K562 (cell line): ENCODE measurements around the gene BCR. TPM values are rescaled to one million over a fixed set of nuclear protein-coding genes. Genes with fewer than 3 reads are reported as not detected.
A peak's percentile ranks its signal among the peaks of the same experiment; 100 is the strongest.

Experiments used
- ATAC-seq: fragments of 200-7000 bp; cut with Tn5 transposase; 3 replicates; pipeline ENCODE4 v1.9.1; 2020; ENCODE audit warnings: moderate library complexity
- BruUV-seq: library from RNA; stranded (reverse); fragments of 400-500 nt; replicated peaks from 2 replicates; lab custom pipeline; 2021; lab: Mats Ljungman, UMichigan
- CTCF ChIA-PET: fragments of 300-600 bp; formaldehyde crosslinking; extraction: SDS; loops from one replicate; lab custom pipeline; 2021; ENCODE audit warnings: low intra/inter-chr PET ratio; lab: Yijun Ruan, JAX
- POLR2A ChIA-PET: fragments of 300-600, 350-650 bp; sonication (Branson Sonifier 250); formaldehyde crosslinking; extraction: SDS; loops from one replicate; lab custom pipeline; 2021; ENCODE audit warnings: antibody characterized with exemption, inconsistent platforms; lab: Yijun Ruan, JAX
- DNase-seq, 4 experiments: peaks; one replicate each; pipeline versions ENCODE4 v3.0.0 to v3.0.0-alpha.2; 2011 to 2018; ENCODE audit warnings: low spot score in 3 of 4, mixed read lengths in 3 of 4; ENCODE audit errors: extremely low read depth in 1 of 4
- FAIRE-seq: peaks from 2 replicates; lab custom pipeline; 2011; peaks lifted over from hg19 to GRCh38; lab: Jason Lieb, UNC
- H2AFZ ChIP-seq: 2 replicates; pipeline ENCODE4 v1.6.0; 2011; ENCODE audit warnings: low read depth, low read length, control low read depth, inconsistent platforms
- H3K27ac ChIP-seq: fragments of 200-600 bp; 3 replicates; pipeline ENCODE4 v1.8.0; 2011; ENCODE audit warnings: low read depth, mild to moderate bottlenecking, control low read depth, inconsistent platforms, low read length, moderate library complexity, mixed read lengths; ENCODE audit errors: extremely low read depth
- H3K27me3 ChIP-seq, 2 experiments: fragments of 300-600 bp in 1 of 2; 2 replicates in 1 of 2; 3 replicates in 1 of 2; pipeline versions ENCODE4 v1.6.0 to v1.8.0; 2011; ENCODE audit warnings: inconsistent platforms in 2 of 2, low read length in 2 of 2, mild to moderate bottlenecking in 1 of 2, mixed read lengths in 1 of 2, moderate library complexity in 1 of 2; ENCODE audit not compliant: control insufficient read depth in 2 of 2, insufficient read depth in 2 of 2
- H3K36me3 ChIP-seq: fragments of 300-600 bp; 3 replicates; pipeline ENCODE4 v1.8.0; 2011; ENCODE audit warnings: mild to moderate bottlenecking, low read length, inconsistent platforms; ENCODE audit not compliant: control insufficient read depth, insufficient read depth
- H3K4me1 ChIP-seq, 2 experiments: fragments of 200-600 bp in 1 of 2; replicated peaks in 1 of 2; 2 replicates in 1 of 2; 3 replicates in 1 of 2; pipeline versions ENCODE4 v1.5.1 to v1.8.0; 2011; ENCODE audit warnings: inconsistent platforms in 2 of 2, low read length in 2 of 2, mild to moderate bottlenecking in 1 of 2, mixed read lengths in 1 of 2, moderate library complexity in 1 of 2; ENCODE audit not compliant: control insufficient read depth in 2 of 2, insufficient read depth in 2 of 2
- H3K4me2 ChIP-seq: 2 replicates; pipeline ENCODE4 v1.6.1; 2011; ENCODE audit warnings: low read length, control low read depth, inconsistent platforms, mixed read lengths; ENCODE audit not compliant: insufficient read depth
- H3K4me3 ChIP-seq: fragments of 200-600 bp; sonication (generic), shearing (Covaris generic); 2 replicates; pipeline ENCODE4 v1.5.1; 2016; ENCODE audit warnings: control low read depth, inconsistent platforms
- H3K79me2 ChIP-seq: fragments of 200-600 bp; 3 replicates; pipeline ENCODE4 v1.8.0; 2011; ENCODE audit warnings: low read length, inconsistent platforms; ENCODE audit not compliant: control insufficient read depth, insufficient read depth
- H3K9ac ChIP-seq, 2 experiments: 2 replicates each; pipeline versions ENCODE4 v1.6.0 to v1.6.1; 2011; ENCODE audit warnings: low read depth in 2 of 2, low read length in 2 of 2, control low read depth in 1 of 2, inconsistent platforms in 1 of 2, mild to moderate bottlenecking in 1 of 2, mixed read lengths in 1 of 2; ENCODE audit not compliant: insufficient read depth in 1 of 2
- H3K9me1 ChIP-seq: one replicate; pipeline ENCODE4 v1.6.0; 2011; ENCODE audit warnings: inconsistent platforms, mild to moderate bottlenecking, low read length, moderate library complexity; ENCODE audit not compliant: control insufficient read depth, insufficient read depth
- H3K9me3 ChIP-seq: replicated peaks from 2 replicates; pipeline ENCODE4 v1.5.1; 2011; ENCODE audit warnings: low read depth, low read length, inconsistent platforms; ENCODE audit not compliant: control insufficient read depth, insufficient read depth
- H4K20me1 ChIP-seq: replicated peaks from 2 replicates; pipeline ENCODE4 v1.6.1; 2011; ENCODE audit warnings: low read length, inconsistent platforms, mixed read lengths; ENCODE audit not compliant: control insufficient read depth, insufficient read depth
- CHCHD3 ChIP-seq: fragments of 250-450 bp; sonication (Bioruptor Pico); IDR thresholded peaks from 2 replicates; pipeline ENCODE4 v2.1.2; 2022; ENCODE audit warnings: mild to moderate bottlenecking
- GTF2F1 ChIP-seq: IDR thresholded peaks from 2 replicates; pipeline ENCODE4 v1.6.1; 2011; ENCODE audit warnings: low read depth, low read length, improper control_type of control experiment
- HCFC1 ChIP-seq: IDR thresholded peaks from 2 replicates; pipeline ENCODE4 v1.6.1; 2012; ENCODE audit warnings: low read depth, low read length, improper control_type of control experiment
- SMAD1 ChIP-seq: fragments of 150-350 bp; IDR thresholded peaks from 2 replicates; pipeline ENCODE4 v1.6.1; 2014; ENCODE audit warnings: low read length, low read depth; ENCODE audit not compliant: partially characterized antibody
- THAP12 ChIP-seq: fragments of 250-450 bp; sonication (Bioruptor Pico); IDR thresholded peaks from 2 replicates; pipeline ENCODE4 v1.9.0; 2021; ENCODE audit warnings: mild to moderate bottlenecking, inconsistent platforms
- U2AF2 ChIP-seq: fragments of 200-400 bp; formaldehyde crosslinking; optimal IDR thresholded peaks from 2 replicates; pipeline ENCODE3; 2017; ENCODE audit warnings: low read depth, mild to moderate bottlenecking, low read length
- ZMIZ1 ChIP-seq, 2 experiments: fragments of 150-350 bp in 1 of 2; IDR thresholded peaks; 2 replicates each; pipeline ENCODE4 v1.6.1; 2012 to 2016; ENCODE audit warnings: low read depth in 2 of 2, low read length in 2 of 2, mild to moderate bottlenecking in 1 of 2, moderate library complexity in 1 of 2
- WGBS: fragments of 100-300 bp; shearing (Covaris generic); methylation state at CpG from one replicate; pipeline ENCODE4 v1.1.6; 2016; ENCODE audit warnings: low coverage, mixed read lengths; ENCODE audit not compliant: insufficient coverage; ENCODE audit errors: missing lambda C conversion rate; 5-methylcytosine and 5-hydroxymethylcytosine counted together
- in situ Hi-C: fragments of 300-500 bp; cut with MboI; formaldehyde crosslinking; loops from 4 replicates; pipeline ENCODE4 v1.15.0; 2018; ENCODE audit warnings: inconsistent platforms, mixed read lengths
- intact Hi-C: fragments of 100-400 bp; cut with micrococcal nuclease; formaldehyde crosslinking; loops from 2 replicates; pipeline ENCODE4 v1.14.2; 2022
- polyA plus RNA-seq, 8 experiments: library from polyadenylated mRNA; depleted of rRNA in 4 of 8; stranded (reverse) in 5 of 8; unstranded in 3 of 8; fragments of >200 nt; fragmentation: Nextera tagmentation in 2 of 8; fragmentation: Illumina TruSeq in 1 of 8; extraction: Ambion mirVana in 2 of 8; extraction: Trizol in 1 of 8; gene quantifications; 2 replicates each; pipeline versions ENCODE4 v1.2.1 to v1.2.3, GENCODE V29; 2011 to 2014; ENCODE audit warnings: inconsistent platforms in 1 of 8, missing spikeins in 1 of 8
- total RNA-seq, 7 experiments: library from RNA; depleted of rRNA in 6 of 7; stranded (reverse); fragments of >200 nt in 6 of 7; fragmentation: Illumina TruSeq in 2 of 7; extraction: Trizol in 2 of 7; gene quantifications; 2 replicates each; pipeline versions ENCODE4 v1.2.1 to v1.2.3, GENCODE V29; 2011 to 2021; ENCODE audit warnings: low replicate concordance in 1 of 7
- TF ChIP-seq, protein P1 (sequence below): sonication (generic); formaldehyde crosslinking; IDR thresholded peaks from 2 replicates; pipeline ENCODE4 v1.8.0; 2022; ENCODE audit warnings: mild to moderate bottlenecking, low read depth, missing genetic modification reagents

BCR gene
- total and polyA plus RNA-seq, 9 of the 15 experiments (the other 6 are each of a cell fraction or from before 2014, with no cell fraction given): 0.41 to 150 (median 45.6) TPM

DNA sequence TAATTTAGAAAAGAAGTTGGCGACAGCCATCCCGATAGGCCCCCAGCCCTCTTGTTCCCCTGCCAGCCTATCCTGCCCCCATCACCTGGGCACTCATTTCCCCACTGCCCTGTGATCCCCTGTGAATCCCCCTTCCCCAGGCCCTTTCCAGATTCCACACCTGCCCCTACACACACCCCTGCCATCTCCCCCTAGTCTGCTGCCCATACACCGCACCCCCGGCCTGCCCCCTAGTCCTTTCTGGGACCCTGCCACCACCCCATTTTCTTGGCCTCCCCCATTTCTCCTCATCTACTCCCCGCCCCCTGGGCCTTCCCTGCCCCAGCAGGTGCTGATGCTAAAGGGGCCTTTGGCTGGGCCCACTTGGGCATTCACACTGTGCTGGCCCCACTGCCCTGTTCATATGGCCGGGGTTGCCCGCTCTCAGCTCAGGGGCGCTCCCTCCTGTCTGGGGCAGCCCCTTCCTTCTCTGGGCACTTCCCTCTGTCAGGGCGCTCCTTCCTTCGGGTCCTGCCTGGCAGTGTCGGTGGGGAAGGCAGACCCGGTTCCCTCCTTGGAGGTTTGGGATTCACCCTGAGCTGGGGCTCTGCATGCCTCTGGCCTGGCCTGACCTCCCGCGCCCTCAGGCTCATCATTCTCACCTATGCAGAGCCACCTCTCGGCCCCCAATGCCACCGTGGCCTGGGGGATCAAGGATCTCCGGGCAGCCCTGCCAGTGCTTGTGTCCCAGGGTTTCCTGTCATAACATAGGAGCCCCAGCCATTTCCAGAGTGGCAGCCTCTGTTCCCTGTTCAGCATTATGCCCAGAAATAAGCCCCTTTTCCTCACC is 108.2 kb downstream of the BCR start:
- no peak overlapping the region for H2AFZ ChIP-seq
- no peaks in the 10 kb centered on the region for H3K79me2 ChIP-seq
- WGBS: 92% methylated on average over 17 of the region's 17 CpGs
- CTCF ChIA-PET: interaction anchor here (3.1 to 15.3 kb wide), 2 partner anchors 111 to 329 kb away, joined by 19 to 800 read pairs; partner anchors contain the start of gene BCR
- in situ Hi-C loops: no loop called here
- H3K9me1 ChIP-seq: peaks cover 20% of the 10 kb centered on the region
- TF ChIP-seq, protein P1, sequence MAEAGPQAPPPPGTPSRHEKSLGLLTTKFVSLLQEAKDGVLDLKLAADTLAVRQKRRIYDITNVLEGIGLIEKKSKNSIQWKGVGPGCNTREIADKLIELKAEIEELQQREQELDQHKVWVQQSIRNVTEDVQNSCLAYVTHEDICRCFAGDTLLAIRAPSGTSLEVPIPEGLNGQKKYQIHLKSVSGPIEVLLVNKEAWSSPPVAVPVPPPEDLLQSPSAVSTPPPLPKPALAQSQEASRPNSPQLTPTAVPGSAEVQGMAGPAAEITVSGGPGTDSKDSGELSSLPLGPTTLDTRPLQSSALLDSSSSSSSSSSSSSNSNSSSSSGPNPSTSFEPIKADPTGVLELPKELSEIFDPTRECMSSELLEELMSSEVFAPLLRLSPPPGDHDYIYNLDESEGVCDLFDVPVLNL (CRISPR knock-in tag): no peak
- peak; percentile 76; the same call in 1 of the 2 replicates for TF ChIP-seq CHCHD3 (CRISPR knock-in tag)
- TF ChIP-seq U2AF2: no peak
- peak; percentile 88; the same call in 1 of the 2 replicates for TF ChIP-seq THAP12
- peak; percentile 28; the same call in 1 of the 2 replicates for TF ChIP-seq GTF2F1
- TF ChIP-seq HCFC1: 0 out of 2 replicates have a peak, but pooled peaks have one; percentile 4
- peak; percentile 21 for TF ChIP-seq SMAD1
- TF ChIP-seq ZMIZ1 (IDR thresholded peaks at IDR 0.05; ENCODE audit: low read depth in 2 of 2, low read length in 2 of 2): 0 out of 4 replicates have a peak, but pooled peaks of 1 of the 2 experiments have one; percentile 16
- peak; percentile 8 to 69 (median 66) for DNase-seq
- peaks cover 0 to 18% of the 10 kb centered on the region in 2 experiments; a peak in 1 of 5 replicates for H3K4me1 ChIP-seq
- intact Hi-C loops: loop anchor here (10.0 kb wide), 1 partner anchor 444 kb away; no protein-coding TSS in a partner anchor
- peaks cover 69% of the 10 kb centered on the region; the same call in 2 of the 3 replicates for H3K36me3 ChIP-seq
- no peak overlapping the region for H3K4me2 ChIP-seq
- H4K20me1 ChIP-seq: peaks cover 50% of the 10 kb centered on the region
- no peaks in the 10 kb centered on the region for H3K9me3 ChIP-seq
- H3K27me3 ChIP-seq: no peaks in the 10 kb centered on the region
- H3K27ac ChIP-seq: no peak overlapping the region
- no peak overlapping the region for H3K4me3 ChIP-seq
- POLR2A ChIA-PET: interaction anchor here (0.6 to 3.8 kb wide), 9 partner anchors 11 to 329 kb away, joined by 3 to 24 read pairs (median 5); no protein-coding TSS in a partner anchor
- no peak for ATAC-seq
- FAIRE-seq: no peak
- no TSS peak for BruUV-seq
- peak overlapping the region in 1 of 2 experiments; percentile 67; a peak in 2 of 4 replicates for H3K9ac ChIP-seq
